Measurements from ENCODE around the gene RECQL.

Gene RECQL

GRCh38 chr12:21526721-21527345 lies 25.4 kb upstream of the RECQL start:
- no peak for ATAC-seq (replicated peaks; ENCODE audit: extremely low read depth, poor library complexity, severe bottlenecking)
- no peak overlapping the region for H3K27ac Mint-ChIP-seq (ENCODE audit: low read depth)

GRCh38 chr12:21526053-21526452 lies 24.6 kb upstream of the RECQL start, which contains the start of gene SPX:
TSS of gene SPX (plus strand) at chr12:21526296. CDS start at chr12:21526473, 177 bp downstream.
- Mint-ChIP-seq H3K36me3 (ENCODE audit: insufficient read depth) (peaks cover 3% of the 10 kb centered on the region), H3K9me3 (no peaks in the 10 kb centered on the region), H3K4me1 (no peaks in the 10 kb centered on the region), H3K27me3 (peaks cover 35% of the 10 kb centered on the region), H3K4me3 (peak within 1 kb of the TSS; percentile 66), H3K27ac (ENCODE audit: low read depth) (no peak within 1 kb of the TSS)
- DNase-seq (ENCODE audit: low spot score in 2 of 2) (no peak), ATAC-seq (replicated peaks; ENCODE audit: extremely low read depth, poor library complexity, severe bottlenecking) (no peak)

More at GRCh38 chr12:21526721-21527345, 25.4 kb upstream of the RECQL start:
- peak overlapping the region; percentile 66 for H3K4me3 Mint-ChIP-seq
- peaks cover 3% of the 10 kb centered on the region for H3K36me3 Mint-ChIP-seq (ENCODE audit: insufficient read depth)
- no peaks in the 10 kb centered on the region for H3K4me1 Mint-ChIP-seq
- H3K9me3 Mint-ChIP-seq, result no peaks in the 10 kb centered on the region
- H3K27me3 Mint-ChIP-seq, result peaks cover 43% of the 10 kb centered on the region
- DNase-seq (ENCODE audit: low spot score in 2 of 2), result no peak

- no peaks in the 10 kb centered on the region for H3K4me1 Mint-ChIP-seq
- peaks cover 10% of the 10 kb centered on the region for H3K27me3 Mint-ChIP-seq
- H3K36me3 Mint-ChIP-seq (ENCODE audit: insufficient read depth), result peaks cover 3% of the 10 kb centered on the region
- H3K4me3 Mint-ChIP-seq, result no peak overlapping the region
- ATAC-seq (replicated peaks; ENCODE audit: extremely low read depth, poor library complexity, severe bottlenecking) (no peak), DNase-seq (ENCODE audit: low spot score in 2 of 2) (no peak)
- no peaks in the 10 kb centered on the region for H3K9me3 Mint-ChIP-seq
- no peak overlapping the region for H3K27ac Mint-ChIP-seq (ENCODE audit: low read depth)
Observed at GRCh38 chr12:21523148-21523547, 21.7 kb upstream of the RECQL start.

GRCh38 chr12:21521541-21521940 lies 20.1 kb upstream of the RECQL start:
- H3K36me3 Mint-ChIP-seq (ENCODE audit: insufficient read depth), result peaks cover 8% of the 10 kb centered on the region
- H3K9me3 Mint-ChIP-seq, result no peaks in the 10 kb centered on the region
- peaks cover 1% of the 10 kb centered on the region for H3K27me3 Mint-ChIP-seq
- DNase-seq (ENCODE audit: low spot score in 2 of 2) (no peak), ATAC-seq (replicated peaks; ENCODE audit: extremely low read depth, poor library complexity, severe bottlenecking) (no peak)
- H3K27ac Mint-ChIP-seq (ENCODE audit: low read depth), result no peak overlapping the region
- H3K4me3 Mint-ChIP-seq, result no peak overlapping the region
- no peaks in the 10 kb centered on the region for H3K4me1 Mint-ChIP-seq

DNA sequence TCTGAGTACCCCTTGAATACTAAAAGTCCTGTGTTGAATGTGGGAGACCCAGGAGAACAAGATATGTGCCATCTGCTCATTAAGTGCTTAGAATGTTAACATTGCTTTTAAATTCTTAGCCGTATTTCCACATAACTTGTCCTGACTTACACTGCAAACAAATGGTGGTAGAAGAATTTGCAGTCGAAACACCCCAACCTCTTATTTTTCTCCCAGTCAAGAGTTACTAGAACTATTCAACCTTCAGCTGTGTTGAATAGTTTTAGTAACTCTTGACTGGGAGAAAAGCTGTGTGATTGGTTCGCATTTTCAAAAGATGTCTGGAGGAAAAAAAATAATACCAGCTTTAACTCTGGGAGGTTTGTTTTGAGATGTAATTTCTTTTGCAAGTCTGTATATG lies 17.0 kb upstream of the RECQL start:
- ATAC-seq (replicated peaks; ENCODE audit: extremely low read depth, poor library complexity, severe bottlenecking), result no peak
- H3K4me3 Mint-ChIP-seq, result no peak overlapping the region
- no peak for DNase-seq (ENCODE audit: low spot score in 2 of 2)
- H3K4me1 Mint-ChIP-seq, result no peaks in the 10 kb centered on the region
- no peak overlapping the region for H3K27ac Mint-ChIP-seq (ENCODE audit: low read depth)
- peaks cover 23% of the 10 kb centered on the region for H3K36me3 Mint-ChIP-seq (ENCODE audit: insufficient read depth)
- H3K27me3 Mint-ChIP-seq, result no peaks in the 10 kb centered on the region
- H3K9me3 Mint-ChIP-seq, result no peaks in the 10 kb centered on the region

- DNase-seq (ENCODE audit: low spot score in 2 of 2) (no peak), ATAC-seq (replicated peaks; ENCODE audit: extremely low read depth, poor library complexity, severe bottlenecking) (no peak)
- Mint-ChIP-seq H3K27me3 (no peaks in the 10 kb centered on the region), H3K4me3 (no peak overlapping the region), H3K4me1 (no peaks in the 10 kb centered on the region), H3K36me3 (ENCODE audit: insufficient read depth) (peaks cover 32% of the 10 kb centered on the region), H3K27ac (ENCODE audit: low read depth) (no peak overlapping the region), H3K9me3 (no peaks in the 10 kb centered on the region)
Observed at GRCh38 chr12:21516281-21516680, 14.8 kb upstream of the RECQL start.

- DNase-seq (ENCODE audit: low spot score in 2 of 2), result no peak
Observed at GRCh38 chr12:21509768-21510167, 8.3 kb upstream of the RECQL start.

DNA sequence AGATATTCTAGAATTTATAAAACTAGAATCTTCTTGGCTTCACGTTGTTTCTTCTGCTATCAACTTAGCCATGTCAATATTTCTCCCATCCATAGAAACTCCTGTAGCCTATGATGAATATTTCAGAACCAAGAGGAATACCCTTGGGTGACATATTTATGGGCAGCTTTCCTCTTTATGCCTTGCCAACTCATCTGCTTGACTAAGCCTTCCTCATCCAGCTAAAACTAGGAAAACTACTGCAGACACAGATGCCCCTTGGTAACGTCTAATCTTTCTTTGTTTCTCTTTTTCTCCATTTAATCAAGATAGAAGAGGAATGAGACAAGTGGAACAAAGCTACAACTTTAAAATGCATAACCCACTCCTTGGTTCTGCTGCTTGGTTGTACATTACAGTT lies 6.4 kb upstream of the RECQL start:
- peak overlapping the region; percentile 23 for H3K27ac Mint-ChIP-seq (ENCODE audit: low read depth)
- no peak overlapping the region for H3K4me3 Mint-ChIP-seq
- ATAC-seq (replicated peaks; ENCODE audit: extremely low read depth, poor library complexity, severe bottlenecking), result no peak

More at GRCh38 chr12:21509768-21510167, 8.3 kb upstream of the RECQL start:
- Mint-ChIP-seq H3K27me3 (no peaks in the 10 kb centered on the region), H3K9me3 (no peaks in the 10 kb centered on the region), H3K4me1 (peaks cover 20% of the 10 kb centered on the region), H3K36me3 (ENCODE audit: insufficient read depth) (peaks cover 30% of the 10 kb centered on the region), H3K27ac (ENCODE audit: low read depth) (peak overlapping the region; percentile 84), H3K4me3 (peak overlapping the region; percentile 39)
- no peak for ATAC-seq (replicated peaks; ENCODE audit: extremely low read depth, poor library complexity, severe bottlenecking)

GRCh38 chr12:21505888-21506287 lies 4.5 kb upstream of the RECQL start:
- H3K4me3 Mint-ChIP-seq, result no peak overlapping the region
- H3K36me3 Mint-ChIP-seq (ENCODE audit: insufficient read depth), result peaks cover 18% of the 10 kb centered on the region
- H3K4me1 Mint-ChIP-seq, result peaks cover 42% of the 10 kb centered on the region

More for the DNA sequence above, 6.4 kb upstream of the RECQL start:
- DNase-seq (ENCODE audit: low spot score in 2 of 2), result no peak
- Mint-ChIP-seq H3K9me3 (no peaks in the 10 kb centered on the region), H3K36me3 (ENCODE audit: insufficient read depth) (peaks cover 24% of the 10 kb centered on the region), H3K27me3 (no peaks in the 10 kb centered on the region), H3K4me1 (peaks cover 35% of the 10 kb centered on the region)

GRCh38 chr12:21502872-21503271 lies 1.4 kb upstream of the RECQL start:
- Mint-ChIP-seq H3K27ac (ENCODE audit: low read depth) (no peak overlapping the region), H3K27me3 (no peaks in the 10 kb centered on the region), H3K4me1 (peaks cover 38% of the 10 kb centered on the region), H3K4me3 (no peak overlapping the region), H3K36me3 (ENCODE audit: insufficient read depth) (peaks cover 11% of the 10 kb centered on the region), H3K9me3 (no peaks in the 10 kb centered on the region)
- DNase-seq (ENCODE audit: low spot score in 2 of 2), result no peak
- no peak for ATAC-seq (replicated peaks; ENCODE audit: extremely low read depth, poor library complexity, severe bottlenecking)

More at GRCh38 chr12:21505888-21506287, 4.5 kb upstream of the RECQL start:
- Mint-ChIP-seq H3K27ac (ENCODE audit: low read depth) (no peak overlapping the region), H3K9me3 (no peaks in the 10 kb centered on the region), H3K27me3 (no peaks in the 10 kb centered on the region)
- DNase-seq (ENCODE audit: low spot score in 2 of 2), result no peak
- no peak for ATAC-seq (replicated peaks; ENCODE audit: extremely low read depth, poor library complexity, severe bottlenecking)

DNA sequence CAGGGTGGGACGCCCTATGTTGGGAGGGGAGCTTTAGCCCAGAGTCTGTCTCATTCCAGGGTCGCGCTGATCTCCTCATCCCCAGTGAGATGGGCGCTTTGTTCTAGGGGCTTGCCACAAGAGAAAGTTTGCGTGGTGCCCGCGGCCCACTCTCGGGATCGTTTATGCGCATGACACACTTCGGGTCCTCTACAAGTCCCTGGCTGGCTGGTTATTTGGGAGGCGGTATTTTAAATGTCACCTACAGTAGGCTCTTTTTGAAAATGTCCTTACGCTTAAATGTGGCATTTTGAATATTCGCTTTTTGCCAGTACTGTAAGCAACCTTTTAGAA lies 695 bp upstream of the RECQL start:
- no peak overlapping the region for H3K4me3 Mint-ChIP-seq
- no peak overlapping the region for H3K27ac Mint-ChIP-seq (ENCODE audit: low read depth)
- ATAC-seq (replicated peaks; ENCODE audit: extremely low read depth, poor library complexity, severe bottlenecking) (peak; percentile 10), DNase-seq (ENCODE audit: low spot score in 2 of 2) (peak in 1 of 2 donors; percentile 11)
- no peaks in the 10 kb centered on the region for H3K27me3 Mint-ChIP-seq
- H3K4me1 Mint-ChIP-seq, result peaks cover 40% of the 10 kb centered on the region
- H3K9me3 Mint-ChIP-seq, result no peaks in the 10 kb centered on the region
- H3K36me3 Mint-ChIP-seq (ENCODE audit: insufficient read depth), result peaks cover 16% of the 10 kb centered on the region

DNA sequence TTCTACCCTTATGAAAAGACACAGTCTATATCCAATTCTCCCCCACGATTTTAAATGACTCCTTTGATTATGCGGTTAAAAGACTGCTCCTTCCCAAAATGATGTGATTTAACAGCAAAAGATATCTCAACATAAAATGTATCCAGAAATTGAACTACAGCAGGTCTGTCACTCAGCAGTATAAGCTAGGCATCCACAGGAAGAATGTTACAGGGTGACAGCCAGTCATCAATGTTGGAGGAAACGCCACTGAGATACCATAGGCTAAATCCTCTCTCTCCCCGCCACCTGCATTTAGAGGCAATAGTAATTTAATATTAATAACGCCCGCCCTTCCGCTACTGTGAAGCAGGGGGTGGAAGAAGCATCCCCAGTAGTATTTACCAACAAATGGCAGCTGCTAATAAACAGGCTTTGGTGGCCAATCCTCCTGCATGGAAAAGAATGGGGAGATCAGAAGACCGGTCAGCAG lies 613 bp downstream of the RECQL start:
- peaks cover 40% of the 10 kb centered on the region for H3K4me1 Mint-ChIP-seq
- peaks cover 25% of the 10 kb centered on the region for H3K36me3 Mint-ChIP-seq (ENCODE audit: insufficient read depth)
- H3K9me3 Mint-ChIP-seq, result no peaks in the 10 kb centered on the region
- DNase-seq (ENCODE audit: low spot score in 2 of 2) (peak; percentile 12 to 14), ATAC-seq (replicated peaks; ENCODE audit: extremely low read depth, poor library complexity, severe bottlenecking) (peak; percentile 33)
- H3K4me3 Mint-ChIP-seq, result no peak overlapping the region
- H3K27ac Mint-ChIP-seq (ENCODE audit: low read depth), result no peak overlapping the region
- no peaks in the 10 kb centered on the region for H3K27me3 Mint-ChIP-seq

DNA sequence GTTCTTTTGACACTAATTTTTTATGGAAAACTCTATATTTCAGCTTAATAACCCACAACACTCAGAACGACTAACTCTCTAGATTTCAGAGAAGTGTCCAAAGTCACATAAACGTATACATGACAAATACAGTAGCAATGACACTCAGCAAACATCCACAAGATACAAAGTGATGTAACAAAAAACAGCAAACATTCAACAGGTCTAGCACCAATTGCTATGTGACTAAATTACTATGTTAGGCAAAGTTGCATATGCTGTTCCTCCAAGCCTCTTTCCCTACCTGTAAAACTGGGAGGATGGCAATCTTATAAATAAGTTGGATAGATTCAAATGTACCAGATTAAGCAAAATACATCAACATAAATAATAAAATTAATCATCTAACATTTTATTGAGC lies 1.7 kb downstream of the RECQL start:
- Mint-ChIP-seq H3K36me3 (ENCODE audit: insufficient read depth) (peaks cover 35% of the 10 kb centered on the region), H3K4me1 (peaks cover 40% of the 10 kb centered on the region), H3K27me3 (no peaks in the 10 kb centered on the region), H3K4me3 (no peak overlapping the region), H3K9me3 (no peaks in the 10 kb centered on the region), H3K27ac (ENCODE audit: low read depth) (no peak overlapping the region)
- DNase-seq (ENCODE audit: low spot score in 2 of 2), result no peak
- ATAC-seq (replicated peaks; ENCODE audit: extremely low read depth, poor library complexity, severe bottlenecking), result no peak

All from central memory CD8-positive, alpha-beta T cell (primary cell).